Stimulated activated CD8-positive, alpha-beta memory T cell treated with anti-CD3 and anti-CD28 coated beads, Interleukin-4, amount 100 ng/mL, for 4 hours (primary cell): ENCODE data around the gene FAM184B.
"Not testable (repeated sequence)": the region's sequence is repeated elsewhere in the genome, so short reads cannot be mapped to it uniquely, and the experiment has no call there.

Experiments used
- DNase-seq, 2 donors: peaks; one replicate each; pipeline ENCODE4 v3.0.0-alpha.2; 2020; ENCODE audit warnings: low read depth in 2 of 2, low spot score in 1 of 2

The FAM184B gene

DNA sequence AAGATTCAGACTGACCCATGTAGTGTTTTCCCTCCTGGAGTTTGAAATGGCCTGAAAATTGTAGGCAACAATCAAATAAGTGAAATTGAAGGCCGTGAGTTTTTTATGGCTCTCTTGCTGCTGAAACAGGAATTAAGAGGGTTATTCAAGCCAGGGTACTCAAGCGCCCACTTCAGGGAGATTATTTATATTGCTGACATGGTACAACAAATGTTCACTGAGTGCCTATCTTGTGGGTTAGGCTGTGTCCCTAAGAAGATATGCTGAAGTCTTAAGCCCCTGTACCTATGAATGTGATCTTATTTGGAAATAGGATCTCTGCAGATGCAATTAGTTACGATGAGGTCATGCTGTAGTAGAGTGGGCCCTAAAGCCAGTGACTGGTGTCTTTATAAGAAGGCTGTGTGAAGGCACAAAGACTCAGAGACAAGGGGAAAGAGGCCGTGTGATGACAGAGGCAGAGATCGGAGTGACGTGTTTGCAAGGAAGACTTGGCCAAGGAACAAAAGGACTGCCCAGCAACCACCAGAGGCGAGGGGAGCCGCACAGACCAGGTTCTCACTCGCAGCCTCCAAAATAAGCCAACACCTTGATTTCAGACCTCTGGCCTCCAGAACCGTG, 94.1 kb downstream of the FAM184B start:
- no peak for DNase-seq

DNA sequence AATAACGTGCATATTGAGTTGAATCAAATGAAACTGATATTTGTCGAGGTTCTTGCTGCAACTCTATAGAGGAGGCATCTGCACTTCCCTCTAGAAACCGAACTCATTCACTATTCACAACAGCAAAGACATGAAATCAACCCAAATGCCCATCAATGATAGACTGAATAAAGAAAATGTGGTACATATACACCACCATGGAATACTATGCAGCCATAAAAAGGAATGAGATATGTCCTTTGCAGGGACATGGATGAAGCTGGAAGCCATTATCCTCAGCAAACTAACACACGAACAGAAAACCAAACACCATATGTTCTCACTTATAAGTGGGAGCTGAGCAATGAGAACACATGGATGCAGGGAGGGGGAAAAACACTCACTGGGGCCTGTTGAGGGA, 96.8 kb downstream of the FAM184B start:
- not testable (repeated sequence) for DNase-seq

- no peak for DNase-seq
Observed at GRCh38 chr4:17682222-17682566, 99.2 kb downstream of the FAM184B start.

DNA sequence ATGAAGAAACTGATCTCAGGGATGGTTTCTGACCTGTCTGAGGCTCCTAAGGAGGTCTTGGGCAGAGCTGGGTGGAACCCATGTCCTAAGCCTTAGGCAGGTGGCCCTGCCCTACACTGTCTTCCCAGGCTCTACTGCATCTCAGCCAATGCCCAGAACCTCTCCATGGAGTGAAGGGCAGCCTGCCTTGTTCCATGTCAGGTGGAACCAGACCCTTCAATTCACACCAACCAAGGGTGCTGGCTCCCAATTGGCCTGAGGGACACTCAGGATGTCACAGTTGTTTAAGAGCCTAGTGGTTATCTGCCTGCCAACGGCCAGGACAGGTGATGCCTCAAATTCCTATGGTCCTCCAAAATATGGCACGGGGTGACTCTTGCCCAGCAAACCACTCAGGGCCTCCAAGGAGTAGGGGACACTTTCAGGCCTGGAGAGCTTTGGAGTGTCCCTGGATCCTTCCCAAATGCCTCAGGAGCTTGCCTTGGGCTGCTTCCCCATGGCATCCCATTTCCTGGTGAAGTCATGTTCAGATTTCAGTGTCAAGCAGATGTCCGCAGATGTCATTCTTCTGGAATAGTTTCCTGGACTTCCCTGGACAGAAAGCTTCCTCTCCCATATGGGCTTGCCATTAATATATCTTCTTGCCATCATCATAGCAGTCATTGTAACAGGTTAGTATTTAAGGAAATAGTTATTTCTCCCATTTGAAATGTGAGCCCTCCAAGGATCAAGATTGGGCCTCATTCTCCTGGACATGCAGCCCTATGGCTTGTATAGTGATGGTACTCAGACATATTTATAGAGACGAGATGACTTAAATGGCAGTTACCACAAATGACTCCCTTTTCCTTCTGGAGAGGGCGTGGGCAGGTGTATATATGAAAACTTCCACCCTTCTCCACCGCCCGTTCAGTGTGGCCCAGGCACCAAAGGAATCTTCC, 99.9 kb downstream of the FAM184B start:
- DNase-seq = no peak

DNA sequence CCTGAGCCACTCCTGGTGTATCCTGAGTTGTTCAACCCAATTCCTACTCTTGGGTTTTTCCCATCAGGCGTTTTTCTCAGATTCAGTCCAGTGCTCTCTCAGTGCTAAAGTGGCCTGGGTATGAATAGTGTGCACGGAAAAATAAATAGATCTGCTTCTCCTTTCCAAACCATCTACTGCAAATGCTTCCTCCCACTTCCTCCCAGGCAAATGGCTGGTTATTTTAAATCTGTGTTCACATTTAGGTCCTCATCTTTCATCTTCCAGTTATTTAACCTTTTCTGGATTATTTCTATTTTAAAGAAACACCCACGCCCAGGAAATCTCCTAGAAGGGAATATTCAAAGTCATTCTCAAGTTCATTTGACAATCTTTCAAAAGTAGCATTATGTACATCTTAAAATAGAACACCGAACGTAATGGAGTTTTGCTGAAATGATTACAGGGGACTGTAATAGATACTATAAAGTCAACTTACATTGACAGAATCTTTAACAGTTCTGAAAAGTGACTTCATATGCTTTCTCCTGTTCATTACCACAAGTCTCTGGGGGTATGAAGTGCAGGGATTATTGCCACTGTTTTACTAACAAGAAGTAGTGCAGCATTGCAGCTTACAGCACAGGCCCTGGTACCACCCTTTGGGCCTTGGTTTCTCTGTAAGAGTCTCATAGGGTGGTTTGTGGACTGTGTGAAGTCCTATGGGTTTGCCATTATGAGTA, 100.7 kb downstream of the FAM184B start:
- DNase-seq = no peak

GRCh38 chr4:17670423-17670822, 111.0 kb downstream of the FAM184B start:
- no peak for DNase-seq

DNA sequence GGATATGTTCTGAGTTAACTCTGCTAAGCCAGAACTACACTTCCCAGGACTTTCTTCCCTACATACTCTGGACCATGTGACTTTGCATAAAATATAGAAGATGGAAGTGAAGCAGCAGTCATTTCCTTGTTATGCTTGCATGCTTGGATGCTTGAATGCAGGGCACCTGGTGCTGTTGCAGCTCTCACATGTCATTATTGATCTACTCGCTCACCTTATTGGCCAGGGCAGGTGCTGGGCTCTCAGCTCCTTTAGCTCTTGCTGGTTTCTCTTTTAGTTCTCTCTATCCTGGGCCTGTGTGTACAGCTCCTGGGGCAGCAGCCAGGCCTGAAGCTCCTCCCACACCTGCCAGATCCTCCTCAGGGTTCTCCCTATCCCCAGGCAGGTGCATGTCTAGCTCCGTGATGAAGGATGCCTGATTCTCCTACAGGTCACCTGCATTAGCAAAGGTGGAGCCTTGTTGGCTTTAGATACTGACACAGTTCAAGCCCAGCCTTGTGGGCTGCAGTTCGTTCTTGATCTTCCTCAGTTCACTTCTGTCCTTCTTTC, 113.7 kb downstream of the FAM184B start:
- DNase-seq = no peak

GRCh38 chr4:17667253-17667652, 114.2 kb downstream of the FAM184B start:
- no peak for DNase-seq

DNA sequence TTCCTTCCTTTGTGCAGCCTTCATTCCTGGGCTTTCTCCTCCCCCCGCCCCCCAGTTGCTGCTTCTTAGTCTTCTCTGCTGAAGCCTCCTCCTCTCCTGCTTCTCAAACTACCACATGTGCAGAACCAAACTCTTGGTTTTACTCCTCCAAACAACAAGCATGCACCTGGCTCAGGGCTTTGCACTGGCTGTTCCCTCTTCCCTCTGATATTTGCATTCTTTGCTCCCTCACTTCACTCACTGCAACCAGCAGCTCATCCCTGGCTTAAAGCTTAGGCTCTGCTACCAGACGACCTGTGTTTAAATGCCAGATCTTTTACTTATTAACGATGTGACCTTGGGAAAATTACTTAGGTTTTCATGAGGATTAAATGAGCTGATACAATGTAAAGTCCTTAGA, 115.6 kb downstream of the FAM184B start:
- no peak for DNase-seq

GRCh38 chr4:17665346-17665745, 116.1 kb downstream of the FAM184B start:
- no peak for DNase-seq

- no peak for DNase-seq
Observed at GRCh38 chr4:17664755-17665154, 116.7 kb downstream of the FAM184B start.

DNA sequence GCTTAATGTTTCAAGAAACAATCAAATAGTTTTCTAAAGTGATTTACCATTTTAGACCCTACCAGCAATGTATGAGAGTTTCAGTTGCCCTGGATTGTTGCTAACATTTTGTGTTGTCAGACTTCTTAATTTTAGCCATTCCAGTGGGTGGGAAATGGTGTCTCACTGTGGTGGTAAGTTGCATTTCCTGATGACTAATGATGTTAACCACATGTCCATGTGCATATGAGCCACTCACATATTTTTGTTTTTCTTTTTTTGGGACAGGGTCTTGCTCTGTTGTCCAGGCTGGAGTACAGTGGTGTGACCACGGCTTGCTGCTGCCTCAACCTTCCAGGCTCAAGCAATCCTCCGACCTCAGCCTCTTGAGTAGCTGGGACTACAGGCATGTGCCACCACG, 118.7 kb downstream of the FAM184B start:
- DNase-seq = no peak

DNA sequence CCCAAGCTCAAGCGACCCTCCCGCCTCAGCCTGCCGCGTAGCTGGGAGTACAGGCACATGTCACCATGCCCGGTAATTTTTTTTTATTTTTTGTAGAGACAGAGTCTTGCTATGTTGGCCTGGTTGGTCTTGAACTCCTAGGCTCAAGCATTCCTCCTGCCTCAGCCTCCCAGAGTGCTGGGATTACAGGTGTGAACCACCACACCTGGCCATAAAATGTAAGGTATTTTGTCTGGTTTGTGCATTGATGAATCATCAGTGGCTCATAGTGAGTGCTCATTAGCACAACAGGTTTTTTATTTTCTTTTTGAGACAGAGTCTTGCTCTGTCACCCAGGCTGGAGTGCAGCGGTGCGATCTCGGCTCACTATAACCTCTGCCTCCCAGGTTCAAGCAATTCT, 122.2 kb downstream of the FAM184B start:
- DNase-seq = not testable (repeated sequence)

- no peak for DNase-seq
Observed at GRCh38 chr4:17657849-17658248, 123.6 kb downstream of the FAM184B start.

GRCh38 chr4:17657090-17657489, 124.3 kb downstream of the FAM184B start:
- no peak for DNase-seq

- no peak for DNase-seq
Observed at GRCh38 chr4:17654701-17655100, 126.7 kb downstream of the FAM184B start.

- no peak for DNase-seq
Observed at GRCh38 chr4:17650406-17650805, 131.0 kb downstream of the FAM184B start.

DNA sequence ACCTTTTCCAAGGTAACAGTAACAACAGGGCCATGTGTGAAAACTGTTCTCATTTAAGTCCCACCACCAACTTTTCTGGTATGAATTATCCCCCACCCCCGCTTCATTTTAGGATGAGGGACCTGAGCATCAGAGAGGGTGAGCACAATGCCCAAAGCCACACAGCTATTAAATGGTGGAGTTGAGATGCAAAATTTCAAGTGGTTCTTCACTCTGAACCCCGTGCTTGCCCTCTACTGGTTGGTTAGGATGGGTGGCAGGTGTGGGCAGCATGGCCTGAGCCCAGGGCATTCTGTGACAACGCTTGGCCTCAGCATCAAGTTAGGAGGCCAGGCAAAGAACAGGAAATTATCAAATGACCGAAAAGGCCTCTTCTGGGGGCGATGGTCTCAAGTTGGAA, 133.5 kb downstream of the FAM184B start:
- DNase-seq = no peak

GRCh38 chr4:17647176-17647806, 134.1 kb downstream of the FAM184B start:
- DNase-seq = no peak

- no peak for DNase-seq
Observed at GRCh38 chr4:17646693-17647092, 134.7 kb downstream of the FAM184B start.

- DNase-seq = no peak
Observed at GRCh38 chr4:17642398-17642783, 139.0 kb downstream of the FAM184B start.
